Measurements from ENCODE around the gene SEMA3D. TPM values are rescaled to one million over a fixed set of nuclear protein-coding genes. Genes with fewer than 3 reads are reported as not detected.

The SEMA3D gene
- total and polyA plus RNA-seq, 11 donors = 0.10 to 8.6 (median 0.88) TPM

- H3K27ac ChIP-seq = no peak overlapping the region
- TF ChIP-seq CTCF (IDR thresholded peaks at IDR 0.05) (no peak), POLR2A (IDR thresholded peaks at IDR 0.05) (no peak)
- no peak for ATAC-seq
- intact Hi-C loops (cut with DNase I) = loop anchor here in 1 of 10 donors (10.0 kb wide), 1 partner anchor 138 kb away; no protein-coding TSS in a partner anchor
- WGBS, 4 donors = 86 to 93% (median 89%) methylated on average over 3 of the region's 3 CpGs
- H3K27me3 ChIP-seq = peaks cover 0 to 26% (median 8%) of the 10 kb centered on the region in 9 donors
- no peak for DNase-seq
- H3K36me3 ChIP-seq = no peaks in the 10 kb centered on the region
- peaks cover 0 to 12% (median 0%) of the 10 kb centered on the region in 12 donors for H3K9me3 ChIP-seq
- no peak overlapping the region for H3K4me3 ChIP-seq
- peaks cover 0 to 26% (median 3%) of the 10 kb centered on the region in 12 donors for H3K4me1 ChIP-seq
Observed at GRCh38 chr7:85183296-85183695, 3.6 kb downstream of the SEMA3D start.

- Histone ChIP-seq H3K27me3 (no peaks in the 10 kb centered on the region), H3K9me3 (peaks cover 0 to 13% (median 0%) of the 10 kb centered on the region in 12 donors)
- no peak for ATAC-seq
Observed at GRCh38 chr7:85178531-85179298, 8.1 kb downstream of the SEMA3D start.

GRCh38 chr7:85177316-85177715 is 9.5 kb downstream of the SEMA3D start:
- no peak for TF ChIP-seq CTCF (IDR thresholded peaks at IDR 0.05)
- no peak for TF ChIP-seq POLR2A (IDR thresholded peaks at IDR 0.05)
- DNase-seq = no peak
- Histone ChIP-seq H3K27me3 (no peaks in the 10 kb centered on the region), H3K36me3 (no peaks in the 10 kb centered on the region), H3K4me3 (no peak overlapping the region), H3K27ac (no peak overlapping the region), H3K4me1 (peaks cover 0 to 10% (median 0%) of the 10 kb centered on the region in 12 donors), H3K9me3 (peaks cover 0 to 13% (median 0%) of the 10 kb centered on the region in 12 donors)
- intact Hi-C loops (cut with DNase I) = loop anchor here in 1 of 10 donors (10.0 kb wide), 1 partner anchor 73 kb away; no protein-coding TSS in a partner anchor
- ATAC-seq = no peak

More at GRCh38 chr7:85178531-85179298, 8.1 kb downstream of the SEMA3D start:
- H3K36me3 ChIP-seq = no peaks in the 10 kb centered on the region
- no peak for DNase-seq
- intact Hi-C loops (cut with DNase I) = loop anchor here in 1 of 10 donors (10.0 kb wide), 1 partner anchor 74 kb away; no protein-coding TSS in a partner anchor
- H3K4me3 ChIP-seq = no peak overlapping the region
- no peak for TF ChIP-seq POLR2A (IDR thresholded peaks at IDR 0.05)
- TF ChIP-seq CTCF (IDR thresholded peaks at IDR 0.05) = no peak
- 54 to 74% (median 62%) methylated on average over 2 of the region's 2 CpGs for WGBS, 4 donors
- H3K27ac ChIP-seq = no peak overlapping the region
- H3K4me1 ChIP-seq = no peaks in the 10 kb centered on the region

GRCh38 chr7:85176197-85176596 is 10.7 kb downstream of the SEMA3D start:
- 93 to 100% (median 96%) methylated on average over 1 of the region's 1 CpG for WGBS, 4 donors
- no peak overlapping the region for H3K4me3 ChIP-seq
- no peak for DNase-seq
- H3K27ac ChIP-seq = no peak overlapping the region
- ATAC-seq = no peak
- H3K9me3 ChIP-seq = peaks cover 0 to 13% (median 0%) of the 10 kb centered on the region in 12 donors
- H3K27me3 ChIP-seq = no peaks in the 10 kb centered on the region
- no peaks in the 10 kb centered on the region for H3K36me3 ChIP-seq
- H3K4me1 ChIP-seq = peaks cover 0 to 13% (median 0%) of the 10 kb centered on the region in 12 donors
- no peak for TF ChIP-seq POLR2A (IDR thresholded peaks at IDR 0.05)
- no peak for TF ChIP-seq CTCF (IDR thresholded peaks at IDR 0.05)
- intact Hi-C loops (cut with DNase I) = loop anchor here in 1 of 10 donors (10.0 kb wide), 1 partner anchor 71 kb away; no protein-coding TSS in a partner anchor
